HepG2 (cell line): ENCODE data around the gene ZIM2. TPM values are rescaled to one million over a fixed set of nuclear protein-coding genes. Genes with fewer than 3 reads are reported as not detected.
A peak's percentile ranks its signal among the peaks of the same experiment; 100 is the strongest.

Source experiments
- ATAC-seq: fragments of 200-7000 bp; cut with Tn5 transposase; 3 replicates; pipeline ENCODE4 v1.9.1; 2020; ENCODE audit warnings: mild to moderate bottlenecking, moderate library complexity
- BruUV-seq: library from RNA; stranded (reverse); fragments of 400-500 nt; replicated peaks from 2 replicates; lab custom pipeline; 2021; lab: Mats Ljungman, UMichigan
- CTCF ChIA-PET: fragments of 300-600 bp; formaldehyde crosslinking; extraction: SDS; loops from one replicate; lab custom pipeline; 2021; ENCODE audit warnings: low total read pairs, inconsistent platforms, low intra/inter-chr PET ratio; lab: Yijun Ruan, JAX
- POLR2A ChIA-PET: fragments of 350-600 bp; sonication (Branson Sonifier 250); formaldehyde crosslinking; loops from one replicate; lab custom pipeline; 2020; ENCODE audit warnings: antibody characterized with exemption, inconsistent platforms; lab: Yijun Ruan, JAX
- DNase-seq: peaks from one replicate; pipeline ENCODE4 v3.0.0-alpha.2; 2015; ENCODE audit warnings: low spot score
- FAIRE-seq: peaks from 3 replicates; lab custom pipeline; 2011; peaks lifted over from hg19 to GRCh38; lab: Jason Lieb, UNC
- H2AFZ ChIP-seq: one replicate; pipeline ENCODE4 v1.6.1; 2011; ENCODE audit warnings: low read length, inconsistent platforms
- H3K27ac ChIP-seq: fragments of 300-600 bp; 3 replicates; pipeline ENCODE4 v1.8.0; 2011; ENCODE audit warnings: mixed run types, mild to moderate bottlenecking, mixed read lengths, low read length, inconsistent platforms; ENCODE audit not compliant: insufficient read depth; ENCODE audit errors: extremely low read length
- H3K27me3 ChIP-seq, 2 experiments: fragments of 200-600 bp in 1 of 2; 2 replicates in 1 of 2; 3 replicates in 1 of 2; pipeline versions ENCODE4 v1.6.0 to v1.8.0; 2011; ENCODE audit warnings: low read length in 2 of 2, mild to moderate bottlenecking in 2 of 2, moderate library complexity in 2 of 2, inconsistent platforms in 1 of 2; ENCODE audit not compliant: insufficient read depth in 2 of 2, control insufficient read depth in 1 of 2
- H3K36me3 ChIP-seq, 2 experiments: fragments of 200-600 bp in 1 of 2; replicated peaks in 1 of 2; 2 replicates in 1 of 2; 3 replicates in 1 of 2; pipeline versions ENCODE4 v1.5.1 to v1.8.0; 2011; ENCODE audit warnings: low read length in 2 of 2, inconsistent platforms in 1 of 2; ENCODE audit not compliant: insufficient read depth in 2 of 2, control insufficient read depth in 1 of 2
- H3K4me1 ChIP-seq: 2 replicates; pipeline ENCODE4 v1.5.1; 2012; ENCODE audit warnings: low read length, inconsistent platforms; ENCODE audit not compliant: insufficient read depth
- H3K4me2 ChIP-seq: 2 replicates; pipeline ENCODE4 v1.6.0; 2011; ENCODE audit warnings: low read depth, low read length, inconsistent platforms
- H3K4me3 ChIP-seq, 3 experiments: fragments of 200-600 bp in 1 of 3; sonication (generic), shearing (Covaris generic) in 1 of 3; replicated peaks in 1 of 3; 2 replicates each; pipeline ENCODE4 v1.5.1; 2011 to 2016; ENCODE audit warnings: low read length in 3 of 3, inconsistent platforms in 2 of 3, low read depth in 2 of 3, mild to moderate bottlenecking in 2 of 3, control low read depth in 1 of 3, mixed read lengths in 1 of 3; ENCODE audit not compliant: insufficient read depth in 1 of 3
- H3K79me2 ChIP-seq: one replicate; pipeline ENCODE4 v1.6.1; 2011; ENCODE audit warnings: low read length, inconsistent platforms; ENCODE audit not compliant: insufficient read depth
- H3K9ac ChIP-seq: 2 replicates; pipeline ENCODE4 v1.6.0; 2011; ENCODE audit warnings: mild to moderate bottlenecking, low read depth, low read length, inconsistent platforms; ENCODE audit not compliant: insufficient read depth
- H3K9me3 ChIP-seq: 2 replicates; pipeline ENCODE4 v1.5.1; 2012; ENCODE audit warnings: mild to moderate bottlenecking, low read length
- H4K20me1 ChIP-seq: 2 replicates; pipeline ENCODE4 v1.6.0; 2011; ENCODE audit warnings: inconsistent platforms, mild to moderate bottlenecking, low read length, moderate library complexity; ENCODE audit not compliant: insufficient read depth
- CTCF ChIP-seq: sonication (generic); formaldehyde crosslinking; IDR thresholded peaks from 2 replicates; pipeline ENCODE4 v1.5.0; 2020; ENCODE audit warnings: mild to moderate bottlenecking, missing genetic modification reagents, moderate library complexity
- ONECUT2 ChIP-seq: sonication (generic); formaldehyde crosslinking; IDR thresholded peaks from 2 replicates; pipeline ENCODE4 v1.4.0; 2020; ENCODE audit warnings: missing genetic modification reagents
- SMC3 ChIP-seq: IDR thresholded peaks from 2 replicates; pipeline ENCODE4 v1.6.1; 2011; ENCODE audit warnings: low read length, improper control_type of control experiment
- STAG1 ChIP-seq: sonication (generic); formaldehyde crosslinking; IDR thresholded peaks from 2 replicates; pipeline ENCODE4 v1.4.0; 2020; ENCODE audit warnings: missing genetic modification reagents
- ZNF691 ChIP-seq: sonication (generic); formaldehyde crosslinking; IDR thresholded peaks from 2 replicates; pipeline ENCODE4 v1.4.0; 2020; ENCODE audit warnings: missing genetic modification reagents, low read depth, mild to moderate bottlenecking, borderline replicate concordance
- ZSCAN25 ChIP-seq: sonication (generic); formaldehyde crosslinking; IDR thresholded peaks from 2 replicates; pipeline ENCODE4 v1.8.0; 2022; ENCODE audit warnings: mild to moderate bottlenecking, missing genetic modification reagents
- WGBS: methylation state at CpG from one replicate; pipeline ENCODE4 v1.1.6; 2017; ENCODE audit warnings: low lambda C conversion rate; 5-methylcytosine and 5-hydroxymethylcytosine counted together
- in situ Hi-C: cut with HindIII; loops from 2 replicates; pipeline ENCODE4 v1.10.0; 2017; ENCODE audit warnings: low pct_unique_long_range_greater_than_20kb; ENCODE audit not compliant: extremely low pct_ligation_motif_present
- intact Hi-C: fragments of 100-400 bp; cut with micrococcal nuclease; formaldehyde crosslinking; loops from one replicate; pipeline ENCODE4 v1.10.0; 2022; ENCODE audit not compliant: unreplicated experiment
- polyA plus RNA-seq, 8 experiments: library from polyadenylated mRNA; depleted of rRNA in 3 of 8; stranded (reverse) in 7 of 8; unstranded in 1 of 8; fragments of >200 nt; fragmentation: Illumina TruSeq in 4 of 8; extraction: Trizol in 4 of 8; gene quantifications; 2 replicates each; pipeline versions ENCODE4 v1.2.1 to v1.2.3, GENCODE V29; 2011 to 2016; ENCODE audit warnings: low read depth in 4 of 8, missing spikeins in 1 of 8, mixed read lengths in 1 of 8; ENCODE audit not compliant: insufficient read depth in 1 of 8
- total RNA-seq, 5 experiments: library from RNA; depleted of rRNA; stranded (reverse); fragments of >200 nt; fragmentation: Illumina TruSeq; extraction: Trizol; gene quantifications; 2 replicates each; pipeline ENCODE4 v1.2.3, GENCODE V29; 2016; ENCODE audit warnings: low read depth in 1 of 5

Gene ZIM2
- total and polyA plus RNA-seq, 2 of the 13 experiments (the other 11 are each of a cell fraction or from before 2014, with no cell fraction given) = 7.2 to 10.3 TPM

- H3K36me3 ChIP-seq = no peaks in the 10 kb centered on the region
- H3K27me3 ChIP-seq = peaks cover 0 to 4% of the 10 kb centered on the region in 2 experiments; a peak in 2 of 5 replicates
- CTCF ChIA-PET = no interaction called here
- no peak overlapping the region for H3K4me2 ChIP-seq
- H4K20me1 ChIP-seq = no peaks in the 10 kb centered on the region
- no peak overlapping the region for H2AFZ ChIP-seq
- H3K4me3 ChIP-seq = no peak overlapping the region
- peaks cover 19% of the 10 kb centered on the region for H3K9me3 ChIP-seq
- in situ Hi-C loops = no loop called here
- no TSS peak for BruUV-seq
- no peak; the same call in 2 of the 3 replicates for ATAC-seq
- no peak overlapping the region for H3K27ac ChIP-seq
- TF ChIP-seq CTCF (CRISPR knock-in tag) (peak; percentile 49), ZNF691 (CRISPR knock-in tag) (no peak), ZSCAN25 (CRISPR knock-in tag) (0 out of 2 replicates have a peak, but pooled peaks have one; percentile 40), ONECUT2 (CRISPR knock-in tag) (peak; percentile 82), STAG1 (CRISPR knock-in tag) (peak; percentile 40; the same call in 1 of the 2 replicates), SMC3 (0 out of 2 replicates have a peak, but pooled peaks have one; percentile 9)
- TF ChIP-seq, all 625 proteins: peak for 5
- peak; percentile 13 for DNase-seq
- intact Hi-C loops = no loop called here
- POLR2A ChIA-PET = no interaction called here
- Histone ChIP-seq H3K79me2 (no peaks in the 10 kb centered on the region), H3K9ac (no peak overlapping the region), H3K4me1 (no peaks in the 10 kb centered on the region)
- WGBS = 20% methylated on average over 1 of the region's 1 CpG
- no peak for FAIRE-seq
Observed at GRCh38 chr19:56764196-56764695, 76.3 kb downstream of the ZIM2 start.
